Lower leg skin (tissue), 4 donors: ENCODE data around the gene CAMTA1. TPM values are rescaled to one million over a fixed set of nuclear protein-coding genes. Genes with fewer than 3 reads are reported as not detected.

Experiments
- DNase-seq, 2 donors: peaks; one replicate each; pipeline ENCODE4 v3.0.0-alpha.2; 2019; ENCODE audit warnings: low spot score in 2 of 2
- H3K4me3 ChIP-seq: fragments of 200-600 bp; sonication (generic); 2 replicates; pipeline ENCODE4 v1.5.1; 2017; ENCODE audit warnings: mild to moderate bottlenecking, low read depth; ENCODE audit not compliant: poor library complexity, severe bottlenecking
- POLR2A ChIP-seq, 2 donors: fragments of 450-650 bp; IDR thresholded peaks; one replicate each; pipeline ENCODE4 v1.6.1; 2016 to 2017; ENCODE audit warnings: antibody characterized with exemption in 2 of 2, mild to moderate bottlenecking in 1 of 2, moderate library complexity in 1 of 2
- WGBS, 2 donors: methylation state at CpG; one replicate each; pipeline ENCODE4 v1.1.5; 2018; 5-methylcytosine and 5-hydroxymethylcytosine counted together
- intact Hi-C: fragments of 100-400 bp; cut with DNase I; formaldehyde crosslinking; loops from one replicate; pipeline ENCODE4 v1.15.0; 2023; ENCODE audit warnings: low total_unique reads
- total RNA-seq, 4 donors: library from RNA; depleted of rRNA; stranded (reverse); fragments of >200 nt; gene quantifications; one replicate each; pipeline ENCODE4 v1.1.0, GENCODE V29; 2016
- TF ChIP-seq, protein P1 (sequence below), 3 donors: fragments of 450-650 bp; IDR thresholded peaks; one replicate each; pipeline ENCODE4 v1.5.1; 2016; ENCODE audit warnings: antibody characterized with exemption in 3 of 3, mild to moderate bottlenecking in 3 of 3, moderate library complexity in 2 of 3

CAMTA1 gene
- total RNA-seq, 4 donors from 2014 or later, result 24.4 to 52.3 (median 32.9) TPM

DNA sequence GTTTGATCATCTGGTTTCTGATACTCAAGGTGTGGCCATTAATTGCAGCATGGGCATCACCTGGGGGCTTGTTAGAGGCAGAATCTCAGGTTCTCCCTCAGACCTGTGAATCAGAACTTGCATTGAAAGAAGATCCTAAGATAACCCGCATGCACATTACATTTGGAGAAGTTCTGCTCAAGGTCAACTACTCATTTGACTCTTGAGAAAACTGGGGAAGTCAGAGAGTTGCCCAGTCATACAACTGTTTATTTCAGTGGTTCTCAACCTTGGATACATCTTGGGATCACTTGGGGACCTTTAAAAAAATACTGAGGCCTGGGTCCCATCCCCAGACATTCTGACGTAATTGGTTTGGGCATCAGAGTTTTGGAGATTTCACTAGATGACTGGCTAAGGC lies 30.5 kb downstream of the CAMTA1 start:
- 78 to 96% methylated on average over 2 of the region's 2 CpGs for WGBS, 2 donors
- H3K4me3 ChIP-seq, result no peak overlapping the region
- intact Hi-C loops, result no loop called here
- TF ChIP-seq POLR2A (IDR thresholded peaks at IDR 0.05), result no peak
- TF ChIP-seq, protein P1, sequence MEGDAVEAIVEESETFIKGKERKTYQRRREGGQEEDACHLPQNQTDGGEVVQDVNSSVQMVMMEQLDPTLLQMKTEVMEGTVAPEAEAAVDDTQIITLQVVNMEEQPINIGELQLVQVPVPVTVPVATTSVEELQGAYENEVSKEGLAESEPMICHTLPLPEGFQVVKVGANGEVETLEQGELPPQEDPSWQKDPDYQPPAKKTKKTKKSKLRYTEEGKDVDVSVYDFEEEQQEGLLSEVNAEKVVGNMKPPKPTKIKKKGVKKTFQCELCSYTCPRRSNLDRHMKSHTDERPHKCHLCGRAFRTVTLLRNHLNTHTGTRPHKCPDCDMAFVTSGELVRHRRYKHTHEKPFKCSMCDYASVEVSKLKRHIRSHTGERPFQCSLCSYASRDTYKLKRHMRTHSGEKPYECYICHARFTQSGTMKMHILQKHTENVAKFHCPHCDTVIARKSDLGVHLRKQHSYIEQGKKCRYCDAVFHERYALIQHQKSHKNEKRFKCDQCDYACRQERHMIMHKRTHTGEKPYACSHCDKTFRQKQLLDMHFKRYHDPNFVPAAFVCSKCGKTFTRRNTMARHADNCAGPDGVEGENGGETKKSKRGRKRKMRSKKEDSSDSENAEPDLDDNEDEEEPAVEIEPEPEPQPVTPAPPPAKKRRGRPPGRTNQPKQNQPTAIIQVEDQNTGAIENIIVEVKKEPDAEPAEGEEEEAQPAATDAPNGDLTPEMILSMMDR (IDR thresholded peaks at IDR 0.05), result no peak
- DNase-seq, result no peak

DNA sequence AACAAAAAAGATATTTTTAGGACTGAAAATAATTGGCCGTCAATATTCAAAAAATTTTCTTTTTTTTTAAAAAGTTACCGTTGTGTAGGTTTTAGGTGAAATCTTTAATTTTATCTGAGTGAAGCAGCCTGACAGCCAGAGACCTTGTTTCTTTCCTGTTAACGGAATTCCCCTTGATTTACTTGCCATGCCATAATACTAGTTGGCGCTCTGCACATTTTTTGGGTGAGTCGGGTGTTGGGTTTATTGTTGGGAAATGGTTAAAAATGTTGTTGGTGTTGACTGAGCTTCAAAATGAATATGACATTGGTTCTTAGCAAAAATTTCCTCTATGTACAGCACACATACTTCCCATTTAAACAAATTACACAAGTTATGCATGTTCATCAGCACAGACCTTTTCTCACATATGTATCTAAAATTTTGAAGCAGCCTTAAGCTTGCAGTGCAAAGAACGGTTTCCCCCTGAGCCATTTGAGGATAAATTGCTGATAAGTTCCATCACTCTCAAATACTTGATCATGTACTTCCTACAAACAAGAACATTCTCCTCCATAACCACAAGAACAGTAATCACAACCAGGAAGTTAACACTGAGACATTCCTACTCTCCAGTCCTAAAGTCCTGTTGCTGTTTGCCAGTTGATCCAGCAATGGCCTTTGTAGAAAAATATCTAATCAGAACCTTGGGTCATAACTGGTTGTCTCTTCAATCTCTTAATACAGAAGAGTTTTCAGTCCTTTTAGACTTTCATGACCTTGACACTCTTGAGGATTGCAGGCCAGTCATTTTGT lies 34.2 kb downstream of the CAMTA1 start:
- TF ChIP-seq, protein P1 (IDR thresholded peaks at IDR 0.05), result no peak
- TF ChIP-seq POLR2A (IDR thresholded peaks at IDR 0.05), result no peak
- intact Hi-C loops, result no loop called here
- no peak overlapping the region for H3K4me3 ChIP-seq
- DNase-seq, result no peak
- 59 to 61% methylated on average over 6 of the region's 6 CpGs for WGBS, 2 donors

DNA sequence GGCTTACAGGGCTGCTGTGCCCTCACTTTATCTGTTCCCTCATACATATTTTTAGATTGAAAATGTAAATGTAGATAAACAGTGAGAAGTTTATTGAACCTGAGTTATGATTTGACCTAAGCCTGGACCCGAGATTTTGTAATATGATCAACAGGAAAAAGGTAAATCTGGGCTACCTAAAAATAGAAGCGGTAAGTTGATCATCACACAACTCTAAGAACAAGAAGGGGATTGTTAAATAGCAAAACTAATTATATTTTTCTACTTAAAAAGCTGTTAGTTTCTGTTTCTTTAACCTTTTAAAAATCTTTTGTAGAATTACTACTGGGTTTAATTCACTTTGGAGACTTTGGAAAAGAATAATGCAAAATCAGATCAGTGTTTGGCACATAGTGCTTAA lies 35.6 kb downstream of the CAMTA1 start:
- no peak for TF ChIP-seq POLR2A (IDR thresholded peaks at IDR 0.05)
- TF ChIP-seq, protein P1 (IDR thresholded peaks at IDR 0.05), result no peak
- DNase-seq, result no peak
- intact Hi-C loops, result no loop called here
- WGBS, 2 donors, result 76% methylated on average over 2 of the region's 2 CpGs
- H3K4me3 ChIP-seq, result no peak overlapping the region

DNA sequence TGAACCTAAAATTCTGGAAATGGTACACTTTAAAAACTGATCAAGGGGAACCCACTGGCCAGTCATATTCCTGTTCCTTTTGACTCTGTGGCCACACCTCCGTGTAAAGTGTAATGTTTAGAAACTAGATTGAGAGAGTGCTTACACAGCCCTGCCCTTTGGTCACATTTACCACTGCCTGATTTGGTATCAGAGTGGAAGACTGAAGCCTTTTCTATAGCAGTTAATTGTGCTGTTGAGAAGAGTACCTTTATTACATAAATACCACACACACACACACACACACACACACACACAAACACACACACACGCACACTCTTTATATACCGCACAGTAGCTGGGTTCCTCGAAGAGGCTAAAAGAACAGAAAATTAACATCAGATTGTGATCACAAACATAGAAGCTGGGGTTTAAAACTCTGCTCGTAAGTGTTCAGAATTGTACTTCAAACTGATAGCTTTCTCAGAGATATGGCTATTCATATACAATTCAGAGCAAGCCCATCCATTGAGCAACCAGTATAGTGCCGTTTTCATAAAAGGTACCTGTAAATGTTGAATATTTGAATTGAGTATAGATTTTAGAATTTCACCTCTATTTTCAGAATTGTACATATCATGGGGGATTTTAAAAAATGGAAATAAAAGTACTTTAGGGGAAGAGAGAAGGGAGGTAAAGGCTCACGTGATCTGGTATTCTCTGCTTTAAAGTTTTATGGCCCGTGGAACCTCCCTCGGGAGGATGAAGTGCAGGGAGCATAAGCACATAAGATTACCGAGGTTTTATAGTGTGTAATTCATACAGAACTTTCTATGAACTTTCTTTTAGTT lies 37.5 kb downstream of the CAMTA1 start:
- intact Hi-C loops, result no loop called here
- DNase-seq, result no peak
- no peak overlapping the region for H3K4me3 ChIP-seq
- TF ChIP-seq, protein P1 (IDR thresholded peaks at IDR 0.05), result no peak
- TF ChIP-seq POLR2A (IDR thresholded peaks at IDR 0.05), result no peak
- WGBS, 2 donors, result 84 to 87% methylated on average over 10 of the region's 10 CpGs

DNA sequence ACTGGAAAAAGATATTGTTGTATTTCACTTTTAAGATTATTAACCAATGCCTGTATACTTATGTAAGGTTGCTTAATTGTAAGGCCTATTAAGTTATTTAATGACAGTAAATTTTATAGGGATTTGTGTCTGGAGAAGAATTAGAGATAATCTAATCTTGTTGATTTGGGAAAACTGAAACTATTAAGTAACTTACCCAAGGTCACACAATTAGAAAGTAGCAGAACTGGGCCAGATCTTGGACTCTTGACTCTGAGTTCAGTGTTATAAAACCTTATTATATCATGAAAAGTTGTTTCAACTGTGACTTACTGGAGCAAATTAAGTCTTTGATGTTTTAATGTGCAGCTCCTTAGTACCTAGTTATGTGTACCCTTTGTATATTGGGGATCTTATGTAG lies 38.5 kb downstream of the CAMTA1 start:
- intact Hi-C loops, result no loop called here
- DNase-seq, result no peak

More for the DNA sequence above, 38.5 kb downstream of the CAMTA1 start:
- no peak for TF ChIP-seq POLR2A (IDR thresholded peaks at IDR 0.05)
- TF ChIP-seq, protein P1 (IDR thresholded peaks at IDR 0.05), result no peak
- H3K4me3 ChIP-seq, result no peak overlapping the region
